ENCODE measurements around the gene SORCS2.

SORCS2 gene

GRCh38 chr4:7326693-7327340, 134.5 kb downstream of the SORCS2 start:
- no peak overlapping the region for H3K4me3 ChIP-seq (replicated peaks in 1 of 2; ENCODE audit: low read depth in 2 of 2, low read length in 2 of 2)
- TF ChIP-seq CTCF (IDR thresholded peaks at IDR 0.05; ENCODE audit: low read depth, low read length): no peak

GRCh38 chr4:7327341-7327885, 135.1 kb downstream of the SORCS2 start:
- no peak overlapping the region for H3K4me3 ChIP-seq (replicated peaks in 1 of 2; ENCODE audit: low read depth in 2 of 2, low read length in 2 of 2)
- no peak for TF ChIP-seq CTCF (IDR thresholded peaks at IDR 0.05; ENCODE audit: low read depth, low read length)
- DNase-seq (ENCODE audit: low read depth in 2 of 2): no peak

More at GRCh38 chr4:7326693-7327340, 134.5 kb downstream of the SORCS2 start:
- no peak for DNase-seq (ENCODE audit: low read depth in 2 of 2)

- no peak for DNase-seq (ENCODE audit: low read depth in 2 of 2)
- H3K4me3 ChIP-seq (replicated peaks in 1 of 2; ENCODE audit: low read depth in 2 of 2, low read length in 2 of 2): no peak overlapping the region
- no peak for TF ChIP-seq CTCF (IDR thresholded peaks at IDR 0.05; ENCODE audit: low read depth, low read length)
Measured at GRCh38 chr4:7328162-7328912, 136.0 kb downstream of the SORCS2 start.

- H3K4me3 ChIP-seq (replicated peaks in 1 of 2; ENCODE audit: low read depth in 2 of 2, low read length in 2 of 2): no peak overlapping the region
- TF ChIP-seq CTCF (IDR thresholded peaks at IDR 0.05; ENCODE audit: low read depth, low read length): no peak
- peak; percentile 19 to 58 for DNase-seq (ENCODE audit: low read depth in 2 of 2)
Measured at GRCh38 chr4:7328913-7329638, 136.7 kb downstream of the SORCS2 start.

GRCh38 chr4:7330031-7330596, 137.8 kb downstream of the SORCS2 start:
- no peak overlapping the region for H3K4me3 ChIP-seq (replicated peaks in 1 of 2; ENCODE audit: low read depth in 2 of 2, low read length in 2 of 2)
- no peak for TF ChIP-seq CTCF (IDR thresholded peaks at IDR 0.05; ENCODE audit: low read depth, low read length)
- DNase-seq (ENCODE audit: low read depth in 2 of 2): no peak
